Hepatocyte (in vitro differentiated cells): Measurements from ENCODE around the gene PCNA. TPM values are rescaled to one million over a fixed set of nuclear protein-coding genes. Genes with fewer than 3 reads are reported as not detected.
A peak's percentile ranks its signal among the peaks of the same experiment; 100 is the strongest.

Experiments
- DNase-seq: peaks from one replicate; pipeline ENCODE4 v3.0.0-alpha.2; 2016; ENCODE audit warnings: low spot score
- H2AFZ ChIP-seq: fragments of 200-600 bp; sonication (generic); 2 replicates; pipeline ENCODE4 v1.6.0; 2016; ENCODE audit warnings: antibody characterized with exemption, mild to moderate bottlenecking
- H3K27ac ChIP-seq: fragments of 200-600 bp; sonication (generic); 2 replicates; pipeline ENCODE4 v1.5.1; 2016; ENCODE audit warnings: mild to moderate bottlenecking
- H3K27me3 ChIP-seq: fragments of 200-600 bp; sonication (generic); 2 replicates; pipeline ENCODE4 v1.6.1; 2016
- H3K36me3 ChIP-seq: fragments of 200-600 bp; sonication (generic); replicated peaks from 2 replicates; pipeline ENCODE4 v1.5.1; 2016; ENCODE audit warnings: low read depth; ENCODE audit not compliant: insufficient read depth
- H3K4me1 ChIP-seq: fragments of 200-600 bp; sonication (generic); 2 replicates; pipeline ENCODE4 v1.5.1; 2016; ENCODE audit warnings: mild to moderate bottlenecking, moderate library complexity; ENCODE audit not compliant: insufficient read depth
- H3K4me2 ChIP-seq: fragments of 200-600 bp; sonication (generic); 2 replicates; pipeline ENCODE4 v1.6.0; 2016
- H3K4me3 ChIP-seq: fragments of 200-600 bp; sonication (generic); 2 replicates; pipeline ENCODE4 v1.5.1; 2016; ENCODE audit warnings: mild to moderate bottlenecking
- H3K79me2 ChIP-seq: fragments of 200-600 bp; sonication (generic); 2 replicates; pipeline ENCODE4 v1.6.0; 2017; ENCODE audit warnings: mild to moderate bottlenecking
- H3K9me2 ChIP-seq: fragments of 200-600 bp; sonication (generic); replicated peaks from 2 replicates; pipeline ENCODE4 v1.6.0; 2017; ENCODE audit warnings: mild to moderate bottlenecking; ENCODE audit not compliant: insufficient read depth
- H3K9me3 ChIP-seq: fragments of 200-600 bp; sonication (generic); 2 replicates; pipeline ENCODE4 v1.5.1; 2016; ENCODE audit warnings: low read depth, mild to moderate bottlenecking
- H4K20me1 ChIP-seq: fragments of 200-600 bp; sonication (generic); 2 replicates; pipeline ENCODE4 v1.6.0; 2016; ENCODE audit warnings: mild to moderate bottlenecking; ENCODE audit not compliant: insufficient read depth, poor library complexity, severe bottlenecking
- CTCF ChIP-seq: fragments of 200-600 bp; sonication (generic); IDR thresholded peaks from 2 replicates; pipeline ENCODE4 v1.5.1; 2016; ENCODE audit warnings: antibody characterized with exemption, mild to moderate bottlenecking; ENCODE audit not compliant: poor library complexity
- EZH2 ChIP-seq: fragments of 200-600 bp; sonication (generic); IDR thresholded peaks from 2 replicates; pipeline ENCODE4 v1.6.1; 2016; ENCODE audit warnings: antibody characterized with exemption, mild to moderate bottlenecking, borderline replicate concordance
- EZH2phosphoT487 ChIP-seq: fragments of 200-600 bp; sonication (generic); IDR thresholded peaks from one replicate; pipeline ENCODE4 v1.6.1; 2018; ENCODE audit warnings: antibody characterized with exemption, mild to moderate bottlenecking, low read depth, moderate library complexity; ENCODE audit not compliant: unreplicated experiment, severe bottlenecking
- WGBS: methylation state at CpG from one replicate; pipeline ENCODE4 v1.1.6; 2016; ENCODE audit warnings: low lambda C conversion rate; ENCODE audit errors: missing lambda C conversion rate; 5-methylcytosine and 5-hydroxymethylcytosine counted together
- polyA plus RNA-seq: library from polyadenylated mRNA; unstranded; fragments of >200 nt; fragmentation: Nextera tagmentation; extraction: Ambion mirVana; gene quantifications from 2 replicates; pipeline ENCODE4 v1.2.1, GENCODE V29; 2016
- total RNA-seq: library from RNA; depleted of rRNA; stranded (reverse); fragments of >200 nt; gene quantifications from 2 replicates; pipeline ENCODE4 v1.2.3, GENCODE V29; 2014

PCNA gene
- total and polyA plus RNA-seq, 2 experiments from 2014 or later, result 38.0 to 85.6 TPM

- TF ChIP-seq EZH2, result no peak
- TF ChIP-seq CTCF, result no peak
- TF ChIP-seq EZH2phosphoT487, result no peak
- H3K36me3 ChIP-seq, result no peaks in the 10 kb centered on the region
- H3K4me2 ChIP-seq, result peak overlapping the region; percentile 62
- H3K4me1 ChIP-seq, result peaks cover 37% of the 10 kb centered on the region
- H2AFZ ChIP-seq, result no peak overlapping the region
- H3K27me3 ChIP-seq, result no peaks in the 10 kb centered on the region
- no peak for DNase-seq
- no peak overlapping the region for H3K4me3 ChIP-seq
- no peaks in the 10 kb centered on the region for H3K9me3 ChIP-seq
- peak overlapping the region; percentile 89 for H3K27ac ChIP-seq
- H3K9me2 ChIP-seq, result no peaks in the 10 kb centered on the region
- WGBS, result 80% methylated on average over 5 of the region's 5 CpGs
- H3K79me2 ChIP-seq, result peaks cover 84% of the 10 kb centered on the region
- peaks cover 4% of the 10 kb centered on the region for H4K20me1 ChIP-seq
These were observed 34.1 kb upstream of the PCNA start for GRCh38 chr20:5153612-5154542.

- Histone ChIP-seq H3K36me3 (no peaks in the 10 kb centered on the region), H3K27me3 (no peaks in the 10 kb centered on the region), H3K79me2 (peaks cover 84% of the 10 kb centered on the region), H3K9me3 (no peaks in the 10 kb centered on the region), H4K20me1 (peaks cover 4% of the 10 kb centered on the region), H3K27ac (peak overlapping the region; percentile 89), H2AFZ (no peak overlapping the region), H3K9me2 (no peaks in the 10 kb centered on the region), H3K4me2 (peak overlapping the region; percentile 62), H3K4me3 (no peak overlapping the region), H3K4me1 (peaks cover 37% of the 10 kb centered on the region)
- WGBS, result 87% methylated on average over 3 of the region's 3 CpGs
- TF ChIP-seq EZH2, result no peak
- no peak for TF ChIP-seq CTCF
- no peak for TF ChIP-seq EZH2phosphoT487
- no peak for DNase-seq
These were observed 33.4 kb upstream of the PCNA start for GRCh38 chr20:5153152-5153467.

- Histone ChIP-seq H3K36me3 (no peaks in the 10 kb centered on the region), H3K9me2 (no peaks in the 10 kb centered on the region), H3K27ac (peak overlapping the region; percentile 87), H3K4me3 (no peak overlapping the region), H3K27me3 (no peaks in the 10 kb centered on the region), H2AFZ (no peak overlapping the region), H3K4me2 (peak overlapping the region; percentile 24), H3K9me3 (no peaks in the 10 kb centered on the region), H3K79me2 (peaks cover 85% of the 10 kb centered on the region), H4K20me1 (no peaks in the 10 kb centered on the region), H3K4me1 (peaks cover 37% of the 10 kb centered on the region)
- TF ChIP-seq EZH2 (no peak), EZH2phosphoT487 (no peak), CTCF (no peak)
- 83% methylated on average over 13 of the region's 13 CpGs for whole genome bisulfite sequencing
- DNase-seq, result peak; percentile 32
These were observed 30.7 kb upstream of the PCNA start for GRCh38 chr20:5150226-5151076.
